Stimulated activated naive CD8-positive, alpha-beta T cell treated with anti-CD3 and anti-CD28 coated beads, Interleukin-15, Interleukin-2, amounts not matched to agents 100 ng/mL and 50 ng/mL, for 24 hours (primary cell): ENCODE measurements around the gene RENBP.

ENCODE experiments used
- H3K27ac Mint-ChIP-seq: one replicate; pipeline ENCODE4 v1.8.0; 2021; ENCODE audit warnings: mild to moderate bottlenecking, mixed read lengths
- H3K27me3 Mint-ChIP-seq: one replicate; pipeline ENCODE4 v1.8.0; 2021; ENCODE audit warnings: mixed read lengths
- H3K36me3 Mint-ChIP-seq: one replicate; pipeline ENCODE4 v1.8.0; 2021; ENCODE audit warnings: low read depth, mixed read lengths
- H3K4me1 Mint-ChIP-seq: one replicate; pipeline ENCODE4 v1.8.0; 2021; ENCODE audit warnings: low read depth, mixed read lengths
- H3K4me3 Mint-ChIP-seq: one replicate; pipeline ENCODE4 v1.8.0; 2021; ENCODE audit warnings: mild to moderate bottlenecking, mixed read lengths
- H3K9me3 Mint-ChIP-seq: one replicate; pipeline ENCODE4 v1.8.0; 2021; ENCODE audit warnings: mixed read lengths

RENBP gene

GRCh38 chrX:153952373-153953026 lies 8.1 kb upstream of the RENBP start:
- Mint-ChIP-seq H3K27ac (no peak overlapping the region), H3K9me3 (no peaks in the 10 kb centered on the region), H3K4me1 (peaks cover 32% of the 10 kb centered on the region), H3K4me3 (no peak overlapping the region), H3K27me3 (no peaks in the 10 kb centered on the region), H3K36me3 (peaks cover 16% of the 10 kb centered on the region)

- Mint-ChIP-seq H3K4me3 (no peak overlapping the region), H3K4me1 (peaks cover 35% of the 10 kb centered on the region), H3K27me3 (no peaks in the 10 kb centered on the region), H3K9me3 (no peaks in the 10 kb centered on the region), H3K36me3 (peaks cover 16% of the 10 kb centered on the region), H3K27ac (no peak overlapping the region)
Measured at GRCh38 chrX:153951683-153952372, 7.4 kb upstream of the RENBP start.

GRCh38 chrX:153950127-153950526 lies 5.7 kb upstream of the RENBP start:
- Mint-ChIP-seq H3K36me3 (peaks cover 12% of the 10 kb centered on the region), H3K27ac (no peak overlapping the region), H3K9me3 (no peaks in the 10 kb centered on the region), H3K4me1 (peaks cover 35% of the 10 kb centered on the region), H3K4me3 (no peak overlapping the region), H3K27me3 (no peaks in the 10 kb centered on the region)

- Mint-ChIP-seq H3K27ac (peak overlapping the region; percentile 84), H3K9me3 (no peaks in the 10 kb centered on the region), H3K36me3 (peaks cover 12% of the 10 kb centered on the region)
Measured at GRCh38 chrX:153948847-153949805, 4.7 kb upstream of the RENBP start.

GRCh38 chrX:153948002-153948466 lies 3.6 kb upstream of the RENBP start:
- peaks cover 38% of the 10 kb centered on the region for H3K4me1 Mint-ChIP-seq
- H3K4me3 Mint-ChIP-seq: no peak overlapping the region
- H3K27ac Mint-ChIP-seq: peak overlapping the region; percentile 84
- no peaks in the 10 kb centered on the region for H3K27me3 Mint-ChIP-seq
- H3K9me3 Mint-ChIP-seq: no peaks in the 10 kb centered on the region
- H3K36me3 Mint-ChIP-seq: peaks cover 12% of the 10 kb centered on the region

More at GRCh38 chrX:153948847-153949805, 4.7 kb upstream of the RENBP start:
- Mint-ChIP-seq H3K4me1 (peaks cover 38% of the 10 kb centered on the region), H3K4me3 (no peak overlapping the region), H3K27me3 (no peaks in the 10 kb centered on the region)

- peak overlapping the region; percentile 84 for H3K27ac Mint-ChIP-seq
- H3K4me1 Mint-ChIP-seq: peaks cover 38% of the 10 kb centered on the region
- no peaks in the 10 kb centered on the region for H3K9me3 Mint-ChIP-seq
- H3K27me3 Mint-ChIP-seq: no peaks in the 10 kb centered on the region
- peak overlapping the region; percentile 9 for H3K4me3 Mint-ChIP-seq
- peaks cover 12% of the 10 kb centered on the region for H3K36me3 Mint-ChIP-seq
Measured at GRCh38 chrX:153947009-153947769, 2.7 kb upstream of the RENBP start.

GRCh38 chrX:153945956-153946943 lies 1.8 kb upstream of the RENBP start:
- H3K9me3 Mint-ChIP-seq: no peaks in the 10 kb centered on the region
- H3K4me1 Mint-ChIP-seq: peaks cover 36% of the 10 kb centered on the region
- no peak overlapping the region for H3K4me3 Mint-ChIP-seq
- H3K27ac Mint-ChIP-seq: no peak overlapping the region
- H3K27me3 Mint-ChIP-seq: no peaks in the 10 kb centered on the region
- H3K36me3 Mint-ChIP-seq: peaks cover 9% of the 10 kb centered on the region

- H3K4me1 Mint-ChIP-seq: peaks cover 33% of the 10 kb centered on the region
- no peak overlapping the region for H3K27ac Mint-ChIP-seq
- H3K27me3 Mint-ChIP-seq: no peaks in the 10 kb centered on the region
- H3K4me3 Mint-ChIP-seq: peak overlapping the region; percentile 79
- no peaks in the 10 kb centered on the region for H3K36me3 Mint-ChIP-seq
- H3K9me3 Mint-ChIP-seq: no peaks in the 10 kb centered on the region
Measured at GRCh38 chrX:153944800-153945150, 332 bp upstream of the RENBP start.

- Mint-ChIP-seq H3K4me3 (peak overlapping the region; percentile 82), H3K9me3 (no peaks in the 10 kb centered on the region), H3K27ac (peak overlapping the region; percentile 80), H3K4me1 (peaks cover 20% of the 10 kb centered on the region), H3K36me3 (peaks cover 6% of the 10 kb centered on the region), H3K27me3 (no peaks in the 10 kb centered on the region)
Measured at GRCh38 chrX:153941336-153942252, 2.8 kb downstream of the RENBP start.

GRCh38 chrX:153939573-153939972 lies 4.9 kb downstream of the RENBP start:
- Mint-ChIP-seq H3K4me1 (peaks cover 27% of the 10 kb centered on the region), H3K4me3 (peak overlapping the region; percentile 10), H3K27ac (no peak overlapping the region), H3K9me3 (no peaks in the 10 kb centered on the region), H3K36me3 (peaks cover 6% of the 10 kb centered on the region), H3K27me3 (no peaks in the 10 kb centered on the region)

GRCh38 chrX:153938226-153938786 lies 6.1 kb downstream of the RENBP start:
- Mint-ChIP-seq H3K27ac (peak overlapping the region; percentile 11), H3K4me1 (peaks cover 23% of the 10 kb centered on the region), H3K9me3 (no peaks in the 10 kb centered on the region), H3K4me3 (no peak overlapping the region), H3K36me3 (peaks cover 13% of the 10 kb centered on the region), H3K27me3 (no peaks in the 10 kb centered on the region)

GRCh38 chrX:153937056-153937455 lies 7.4 kb downstream of the RENBP start:
- Mint-ChIP-seq H3K27ac (no peak overlapping the region), H3K27me3 (no peaks in the 10 kb centered on the region), H3K9me3 (no peaks in the 10 kb centered on the region), H3K36me3 (peaks cover 14% of the 10 kb centered on the region), H3K4me3 (no peak overlapping the region), H3K4me1 (peaks cover 23% of the 10 kb centered on the region)
